ENCODE results near the gene TRPM3. TPM values are rescaled to one million over a fixed set of nuclear protein-coding genes. Genes with fewer than 3 reads are reported as not detected.

TRPM3 gene
- total RNA-seq, 4 donors from 2014 or later, result 0.07 to 0.66 TPM; not detected in 2

- no peaks in the 10 kb centered on the region for H3K9me3 ChIP-seq
- no peak overlapping the region for H3K4me3 ChIP-seq
- H3K27ac ChIP-seq, result no peak overlapping the region
- DNase-seq (no peak), ATAC-seq (no peak)
- intact Hi-C loops (cut with DNase I; ENCODE audit: low total_unique reads) (no loop called here), in situ Hi-C loops (cut with MboI; ENCODE audit: low sequenced_read_pairs in 4 of 4) (no loop called here)
- no peaks in the 10 kb centered on the region for H3K36me3 ChIP-seq
- TF ChIP-seq CTCF (IDR thresholded peaks at IDR 0.05 in 4 of 5, conservative IDR thresholded peaks at IDR 0.05 in 1 of 5) (no peak), POLR2A (IDR thresholded peaks at IDR 0.05) (no peak)
- no peaks in the 10 kb centered on the region for H3K27me3 ChIP-seq
- peaks cover 0 to 12% of the 10 kb centered on the region in 2 donors for H3K4me1 ChIP-seq
Observed at GRCh38 chr9:70576116-70576515, 545.3 kb downstream of the TRPM3 start.

GRCh38 chr9:70574151-70574837, 547.1 kb downstream of the TRPM3 start:
- no peaks in the 10 kb centered on the region for H3K27me3 ChIP-seq
- no peaks in the 10 kb centered on the region for H3K9me3 ChIP-seq
- H3K4me3 ChIP-seq, result no peak overlapping the region
- intact Hi-C loops (cut with DNase I; ENCODE audit: low total_unique reads), result no loop called here
- DNase-seq, result no peak
- no peaks in the 10 kb centered on the region for H3K36me3 ChIP-seq
- H3K4me1 ChIP-seq, result peaks cover 0 to 12% of the 10 kb centered on the region in 2 donors
- in situ Hi-C loops (cut with MboI; ENCODE audit: low sequenced_read_pairs in 4 of 4), result no loop called here
- TF ChIP-seq POLR2A (IDR thresholded peaks at IDR 0.05), result no peak
- no peak for TF ChIP-seq CTCF (IDR thresholded peaks at IDR 0.05 in 4 of 5, conservative IDR thresholded peaks at IDR 0.05 in 1 of 5)
- peak overlapping the region; percentile 27 to 60 (median 41) for H3K27ac ChIP-seq
- ATAC-seq, result peak; percentile 62 to 71

DNA sequence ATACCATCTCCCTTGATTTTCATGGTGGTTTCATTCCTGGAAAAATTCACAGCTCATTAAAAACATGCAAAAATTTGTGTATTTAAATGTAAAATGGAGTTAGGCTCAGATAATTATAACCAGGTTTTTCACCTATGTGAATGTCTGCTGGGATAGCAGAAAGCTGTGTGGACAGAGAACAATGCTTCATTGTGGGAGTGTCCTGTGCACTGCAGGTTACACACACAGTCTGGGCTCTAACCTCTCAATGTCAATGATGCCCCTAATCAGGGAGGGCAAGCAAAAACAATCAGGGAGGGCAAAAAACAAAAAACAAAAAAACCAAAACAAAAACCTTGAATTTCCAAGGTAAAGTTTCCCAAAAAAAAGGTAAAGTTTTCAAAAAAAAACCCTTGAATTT, 548.1 kb downstream of the TRPM3 start:
- no peak for TF ChIP-seq POLR2A (IDR thresholded peaks at IDR 0.05)
- TF ChIP-seq CTCF (IDR thresholded peaks at IDR 0.05 in 4 of 5, conservative IDR thresholded peaks at IDR 0.05 in 1 of 5), result no peak
- intact Hi-C loops (cut with DNase I; ENCODE audit: low total_unique reads) (no loop called here), in situ Hi-C loops (cut with MboI; ENCODE audit: low sequenced_read_pairs in 4 of 4) (no loop called here)
- no peaks in the 10 kb centered on the region for H3K27me3 ChIP-seq
- no peak for ATAC-seq
- H3K36me3 ChIP-seq, result no peaks in the 10 kb centered on the region
- H3K4me1 ChIP-seq, result peaks cover 0 to 12% of the 10 kb centered on the region in 2 donors
- no peak overlapping the region for H3K4me3 ChIP-seq
- no peaks in the 10 kb centered on the region for H3K9me3 ChIP-seq
- H3K27ac ChIP-seq, result peak overlapping the region in 1 of 4 donors; percentile 47
- DNase-seq, result no peak

DNA sequence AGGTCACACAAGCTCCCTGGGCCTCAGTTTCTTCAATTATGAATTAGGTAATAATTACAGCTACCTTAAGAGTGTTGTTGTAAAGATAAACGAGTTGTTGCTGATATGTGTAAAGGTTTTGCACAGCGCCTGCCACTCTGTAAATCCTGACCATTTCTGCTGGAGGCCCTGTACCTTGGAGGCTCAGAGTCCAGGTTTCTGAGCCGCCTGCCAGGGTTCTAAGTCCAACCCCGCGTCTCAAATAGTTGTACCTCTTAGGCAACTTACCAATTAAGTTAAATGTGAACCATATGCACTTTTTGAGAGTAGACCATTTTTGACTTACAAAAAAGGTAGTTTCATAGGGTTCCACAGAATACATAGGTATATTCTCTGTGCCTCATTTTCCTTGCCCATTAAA, 550.2 kb downstream of the TRPM3 start:
- H3K27ac ChIP-seq, result no peak overlapping the region
- H3K9me3 ChIP-seq, result no peaks in the 10 kb centered on the region
- peaks cover 0 to 7% of the 10 kb centered on the region in 2 donors for H3K4me1 ChIP-seq
- no peak overlapping the region for H3K4me3 ChIP-seq
- DNase-seq, result no peak
- no peaks in the 10 kb centered on the region for H3K27me3 ChIP-seq
- intact Hi-C loops (cut with DNase I; ENCODE audit: low total_unique reads) (no loop called here), in situ Hi-C loops (cut with MboI; ENCODE audit: low sequenced_read_pairs in 4 of 4) (no loop called here)
- no peaks in the 10 kb centered on the region for H3K36me3 ChIP-seq
- ATAC-seq, result no peak
- TF ChIP-seq POLR2A (IDR thresholded peaks at IDR 0.05), result no peak
- no peak for TF ChIP-seq CTCF (IDR thresholded peaks at IDR 0.05 in 4 of 5, conservative IDR thresholded peaks at IDR 0.05 in 1 of 5)

DNA sequence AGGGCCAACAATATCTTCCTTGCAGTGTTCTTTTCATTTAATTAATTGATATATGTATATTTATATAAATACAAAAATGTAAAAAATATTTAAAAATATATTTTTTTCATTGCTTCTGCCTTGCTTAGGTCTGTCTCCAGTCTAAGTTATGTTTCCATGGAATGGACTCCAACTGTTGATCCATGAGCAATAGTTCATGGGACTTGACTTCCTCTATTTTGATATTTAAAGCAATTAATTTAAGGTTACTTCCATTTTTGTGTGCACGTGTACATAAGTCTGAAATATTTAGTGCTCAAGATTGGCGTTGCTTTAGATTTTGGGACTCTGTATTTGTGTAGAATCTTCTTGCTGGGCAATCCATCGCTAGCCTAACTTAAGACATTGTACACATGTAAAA, 551.6 kb downstream of the TRPM3 start:
- TF ChIP-seq CTCF (IDR thresholded peaks at IDR 0.05 in 4 of 5, conservative IDR thresholded peaks at IDR 0.05 in 1 of 5), result no peak
- no peak for TF ChIP-seq POLR2A (IDR thresholded peaks at IDR 0.05)
- in situ Hi-C loops (cut with MboI; ENCODE audit: low sequenced_read_pairs in 4 of 4), result no loop called here
- Histone ChIP-seq H3K27me3 (no peaks in the 10 kb centered on the region), H3K4me1 (peaks cover 0 to 6% of the 10 kb centered on the region in 2 donors), H3K36me3 (no peaks in the 10 kb centered on the region), H3K4me3 (no peak overlapping the region), H3K27ac (no peak overlapping the region), H3K9me3 (no peaks in the 10 kb centered on the region)
- ATAC-seq (no peak), DNase-seq (no peak)
- intact Hi-C loops (cut with DNase I; ENCODE audit: low total_unique reads), result no loop called here

Measured in gastrocnemius medialis (tissue), 4 donors.